ENCODE results near the gene TSKU. TPM values are rescaled to one million over a fixed set of nuclear protein-coding genes. Genes with fewer than 3 reads are reported as not detected.
"Not testable (repeated sequence)": the region's sequence is repeated elsewhere in the genome, so short reads cannot be mapped to it uniquely, and the experiment has no call there.

Gene TSKU
- 5.6 and 24.6 TPM in 2 replicates for total RNA-seq (ENCODE audit: low replicate concordance)

GRCh38 chr11:76783294-76783895 is at the start of gene TSKU:
TSKU (plus strand) TSS chr11:76783356; CDS start chr11:76795617, 12,261 bp downstream.
- H3K4me3 ChIP-seq (ENCODE audit: low read depth, low read length), result peak within 1 kb of the TSS; percentile 97
- no peak for TF ChIP-seq CTCF (IDR thresholded peaks at IDR 0.05; ENCODE audit: insufficient read depth, low read length)
- no peak for DNase-seq (ENCODE audit: low read depth)

- TF ChIP-seq CTCF (IDR thresholded peaks at IDR 0.05; ENCODE audit: insufficient read depth, low read length), result peak; percentile 61
- peak; percentile 77 for DNase-seq (ENCODE audit: low read depth)
- H3K4me3 ChIP-seq (ENCODE audit: low read depth, low read length), result not testable (repeated sequence)
These were observed 49.2 kb upstream of the TSKU start for GRCh38 chr11:76733906-76734305.

DNA sequence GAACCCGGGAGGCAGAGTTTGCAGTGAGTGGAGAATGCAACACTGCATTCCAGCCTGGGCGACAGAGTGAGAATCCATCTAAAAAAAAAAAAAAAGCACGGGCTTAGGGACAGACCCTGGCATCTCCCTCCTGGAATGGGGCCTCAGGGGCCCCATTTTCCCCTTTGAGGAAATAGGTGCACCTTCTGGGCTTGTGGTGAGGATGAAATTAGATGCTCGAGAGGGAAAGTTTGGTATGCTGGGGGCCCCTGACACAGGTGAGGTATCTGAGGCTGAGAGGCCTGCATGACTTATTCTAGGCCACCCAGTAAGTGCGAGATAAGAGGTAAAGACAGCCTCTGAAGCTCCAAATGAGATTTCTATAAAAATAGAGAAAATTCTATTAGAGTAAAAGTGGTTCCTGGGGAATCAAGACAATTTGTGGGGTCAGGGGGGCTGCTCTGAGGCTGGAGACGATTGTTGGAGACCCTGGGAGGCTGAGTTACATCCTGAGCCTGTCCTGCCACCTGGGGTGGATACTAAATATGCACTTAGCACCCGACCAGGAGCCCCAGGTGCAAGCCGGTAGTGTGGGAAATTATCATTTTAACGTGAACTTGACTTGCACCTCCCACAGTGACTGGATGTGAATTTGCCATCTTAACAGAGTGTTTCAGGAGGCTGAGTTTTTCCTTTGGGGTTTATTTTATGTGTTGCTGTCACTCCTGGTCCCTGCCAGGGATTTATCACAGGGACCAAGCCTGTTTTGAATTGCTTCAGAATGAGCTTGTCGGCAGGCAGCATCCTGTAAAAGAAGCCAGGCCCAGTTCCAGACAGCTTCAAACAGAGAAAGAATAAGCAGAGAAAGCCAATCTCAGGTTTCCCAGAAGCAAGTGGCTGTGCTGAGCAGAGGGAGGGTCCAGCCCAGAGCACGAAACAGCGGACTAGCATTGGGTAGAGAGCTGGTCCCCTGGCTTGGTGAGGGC is 48.4 kb upstream of the TSKU start:
- no peak overlapping the region for H3K4me3 ChIP-seq (ENCODE audit: low read depth, low read length)
- no peak for TF ChIP-seq CTCF (IDR thresholded peaks at IDR 0.05; ENCODE audit: insufficient read depth, low read length)
- no peak for DNase-seq (ENCODE audit: low read depth)

- TF ChIP-seq CTCF (IDR thresholded peaks at IDR 0.05; ENCODE audit: insufficient read depth, low read length), result no peak
- no peak overlapping the region for H3K4me3 ChIP-seq (ENCODE audit: low read depth, low read length)
- DNase-seq (ENCODE audit: low read depth), result no peak
These were observed 47.3 kb upstream of the TSKU start for GRCh38 chr11:76735841-76736240.

- DNase-seq (ENCODE audit: low read depth), result no peak
- no peak for TF ChIP-seq CTCF (IDR thresholded peaks at IDR 0.05; ENCODE audit: insufficient read depth, low read length)
- no peak overlapping the region for H3K4me3 ChIP-seq (ENCODE audit: low read depth, low read length)
These were observed 46.9 kb upstream of the TSKU start for GRCh38 chr11:76736266-76736665.

DNA sequence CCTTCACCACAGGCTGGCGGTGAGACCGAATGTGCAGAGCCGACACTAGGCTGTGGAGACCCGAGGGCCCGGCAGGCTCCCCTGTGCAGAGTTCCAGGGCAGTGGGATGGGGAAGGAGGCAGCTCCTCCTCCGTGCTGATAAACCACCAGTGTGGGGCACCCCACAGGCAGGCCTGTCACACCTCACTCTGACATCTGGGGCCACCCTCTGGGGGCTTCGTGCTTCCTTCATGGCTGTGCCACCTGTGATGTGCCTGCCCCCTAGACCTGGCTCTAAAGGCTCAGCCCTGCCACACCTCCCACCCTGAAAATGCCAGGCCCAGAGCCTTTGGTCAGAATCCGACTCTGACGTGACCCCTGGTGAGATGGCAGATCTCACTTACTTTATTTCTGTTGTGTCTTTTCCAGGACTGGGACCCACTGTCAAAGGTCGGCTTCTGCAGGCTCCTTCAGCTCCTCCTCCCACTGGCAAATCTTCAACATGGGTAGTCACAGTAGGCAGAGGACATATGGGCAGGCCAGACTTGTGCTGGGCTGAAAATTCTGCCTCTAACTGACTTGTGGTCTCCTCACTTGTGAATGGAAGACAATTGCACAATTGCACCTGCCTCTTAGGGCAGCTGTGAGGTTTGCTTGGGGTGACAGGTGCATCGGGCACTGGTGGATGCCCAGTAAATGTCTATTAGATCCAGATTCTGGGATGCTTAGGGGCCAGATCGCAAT is 46.2 kb upstream of the TSKU start:
- no peak for DNase-seq (ENCODE audit: low read depth)
- TF ChIP-seq CTCF (IDR thresholded peaks at IDR 0.05; ENCODE audit: insufficient read depth, low read length), result no peak
- no peak overlapping the region for H3K4me3 ChIP-seq (ENCODE audit: low read depth, low read length)
